Measurements from ENCODE around the gene MOB3A. TPM values are rescaled to one million over a fixed set of nuclear protein-coding genes. Genes with fewer than 3 reads are reported as not detected.

The MOB3A gene
- total RNA-seq, 1 donor, result 34.0 TPM

DNA sequence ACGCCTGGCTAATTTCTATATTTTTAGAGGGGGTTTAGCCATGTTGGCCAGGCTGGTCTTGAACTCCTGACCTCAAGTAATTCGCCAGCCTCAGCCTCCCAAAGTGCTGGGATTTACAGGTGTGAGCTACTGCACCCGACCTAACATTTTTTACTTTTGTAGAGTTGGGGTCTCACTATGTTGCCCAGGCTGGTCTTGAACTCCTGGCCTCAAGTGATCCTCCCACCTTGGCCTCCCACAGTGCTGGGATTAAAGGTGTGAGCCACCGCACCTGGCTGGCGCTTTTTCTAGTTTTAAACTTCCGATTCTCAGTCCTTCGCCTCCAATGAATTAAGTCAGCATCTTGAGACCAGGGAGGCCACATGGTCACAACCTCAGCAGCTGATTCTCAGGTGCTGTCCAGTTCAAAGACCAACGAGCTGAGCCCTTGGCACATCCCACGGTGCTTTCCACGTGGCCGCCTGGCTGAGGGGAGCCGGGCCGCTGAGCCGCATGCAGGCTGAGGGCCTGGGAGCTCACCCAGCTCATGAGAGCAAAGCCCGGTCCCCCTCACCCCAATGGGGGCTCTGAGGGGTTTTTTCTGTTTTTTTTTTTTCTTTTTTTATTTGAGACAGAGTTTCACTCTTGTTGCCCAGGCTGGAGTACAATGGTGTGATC, 46.2 kb upstream of the MOB3A start:
- no peak for DNase-seq (ENCODE audit: insufficient read length, low spot score, missing footprints)
- Histone ChIP-seq H3K4me3 (ENCODE audit: insufficient read depth, low read length) (no peak overlapping the region), H2AFZ (ENCODE audit: low read length) (no peak overlapping the region), H3K9me3 (ENCODE audit: low read depth, low read length) (no peaks in the 10 kb centered on the region), H3K36me3 (ENCODE audit: insufficient read depth, low read length) (peaks cover 40% of the 10 kb centered on the region), H4K20me1 (ENCODE audit: insufficient read depth, low read length) (peaks cover 79% of the 10 kb centered on the region), H3K4me1 (ENCODE audit: insufficient read depth, low read length) (no peaks in the 10 kb centered on the region), H3K27ac (ENCODE audit: low read depth, low read length) (no peak overlapping the region), H3K27me3 (ENCODE audit: insufficient read depth, low read length) (no peaks in the 10 kb centered on the region), H3K4me2 (ENCODE audit: insufficient read depth, low read length) (no peak overlapping the region), H3K79me2 (ENCODE audit: insufficient read depth, low read length) (peaks cover 97% of the 10 kb centered on the region)
- TF ChIP-seq, protein P1, sequence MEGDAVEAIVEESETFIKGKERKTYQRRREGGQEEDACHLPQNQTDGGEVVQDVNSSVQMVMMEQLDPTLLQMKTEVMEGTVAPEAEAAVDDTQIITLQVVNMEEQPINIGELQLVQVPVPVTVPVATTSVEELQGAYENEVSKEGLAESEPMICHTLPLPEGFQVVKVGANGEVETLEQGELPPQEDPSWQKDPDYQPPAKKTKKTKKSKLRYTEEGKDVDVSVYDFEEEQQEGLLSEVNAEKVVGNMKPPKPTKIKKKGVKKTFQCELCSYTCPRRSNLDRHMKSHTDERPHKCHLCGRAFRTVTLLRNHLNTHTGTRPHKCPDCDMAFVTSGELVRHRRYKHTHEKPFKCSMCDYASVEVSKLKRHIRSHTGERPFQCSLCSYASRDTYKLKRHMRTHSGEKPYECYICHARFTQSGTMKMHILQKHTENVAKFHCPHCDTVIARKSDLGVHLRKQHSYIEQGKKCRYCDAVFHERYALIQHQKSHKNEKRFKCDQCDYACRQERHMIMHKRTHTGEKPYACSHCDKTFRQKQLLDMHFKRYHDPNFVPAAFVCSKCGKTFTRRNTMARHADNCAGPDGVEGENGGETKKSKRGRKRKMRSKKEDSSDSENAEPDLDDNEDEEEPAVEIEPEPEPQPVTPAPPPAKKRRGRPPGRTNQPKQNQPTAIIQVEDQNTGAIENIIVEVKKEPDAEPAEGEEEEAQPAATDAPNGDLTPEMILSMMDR (IDR thresholded peaks at IDR 0.05; ENCODE audit: extremely low read depth, low read depth, low read length), result no peak

DNA sequence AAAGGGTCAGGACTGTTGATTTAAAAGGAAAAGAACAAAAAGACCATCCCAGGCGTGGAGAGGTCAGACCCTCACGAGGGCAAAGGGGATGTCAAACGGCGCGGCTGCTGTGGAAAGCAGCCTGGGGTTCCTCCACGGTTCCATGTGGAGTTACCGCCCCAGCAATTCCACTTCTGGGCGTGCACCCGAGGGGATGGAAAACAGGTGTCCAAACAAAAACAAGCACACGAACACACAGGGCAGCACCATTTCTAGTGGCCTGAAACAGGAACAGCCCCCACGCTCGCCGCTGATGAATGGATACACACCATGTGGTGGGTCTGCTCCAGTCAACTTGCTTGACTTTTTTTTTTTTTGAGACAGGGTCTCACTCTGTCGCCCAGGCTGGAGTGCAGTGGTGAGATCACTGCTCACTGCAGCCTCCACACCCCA, 44.0 kb upstream of the MOB3A start:
- H2AFZ ChIP-seq (ENCODE audit: low read length), result no peak overlapping the region
- peaks cover 33% of the 10 kb centered on the region for H3K36me3 ChIP-seq (ENCODE audit: insufficient read depth, low read length)
- no peak overlapping the region for H3K4me3 ChIP-seq (ENCODE audit: insufficient read depth, low read length)
- peaks cover 62% of the 10 kb centered on the region for H4K20me1 ChIP-seq (ENCODE audit: insufficient read depth, low read length)
- H3K4me1 ChIP-seq (ENCODE audit: insufficient read depth, low read length), result no peaks in the 10 kb centered on the region
- H3K9me3 ChIP-seq (ENCODE audit: low read depth, low read length), result no peaks in the 10 kb centered on the region
- H3K27me3 ChIP-seq (ENCODE audit: insufficient read depth, low read length), result no peaks in the 10 kb centered on the region
- DNase-seq (ENCODE audit: insufficient read length, low spot score, missing footprints), result no peak
- TF ChIP-seq, protein P1 (IDR thresholded peaks at IDR 0.05; ENCODE audit: extremely low read depth, low read depth, low read length), result no peak
- H3K4me2 ChIP-seq (ENCODE audit: insufficient read depth, low read length), result no peak overlapping the region
- H3K79me2 ChIP-seq (ENCODE audit: insufficient read depth, low read length), result peaks cover 96% of the 10 kb centered on the region
- H3K27ac ChIP-seq (ENCODE audit: low read depth, low read length), result no peak overlapping the region

DNA sequence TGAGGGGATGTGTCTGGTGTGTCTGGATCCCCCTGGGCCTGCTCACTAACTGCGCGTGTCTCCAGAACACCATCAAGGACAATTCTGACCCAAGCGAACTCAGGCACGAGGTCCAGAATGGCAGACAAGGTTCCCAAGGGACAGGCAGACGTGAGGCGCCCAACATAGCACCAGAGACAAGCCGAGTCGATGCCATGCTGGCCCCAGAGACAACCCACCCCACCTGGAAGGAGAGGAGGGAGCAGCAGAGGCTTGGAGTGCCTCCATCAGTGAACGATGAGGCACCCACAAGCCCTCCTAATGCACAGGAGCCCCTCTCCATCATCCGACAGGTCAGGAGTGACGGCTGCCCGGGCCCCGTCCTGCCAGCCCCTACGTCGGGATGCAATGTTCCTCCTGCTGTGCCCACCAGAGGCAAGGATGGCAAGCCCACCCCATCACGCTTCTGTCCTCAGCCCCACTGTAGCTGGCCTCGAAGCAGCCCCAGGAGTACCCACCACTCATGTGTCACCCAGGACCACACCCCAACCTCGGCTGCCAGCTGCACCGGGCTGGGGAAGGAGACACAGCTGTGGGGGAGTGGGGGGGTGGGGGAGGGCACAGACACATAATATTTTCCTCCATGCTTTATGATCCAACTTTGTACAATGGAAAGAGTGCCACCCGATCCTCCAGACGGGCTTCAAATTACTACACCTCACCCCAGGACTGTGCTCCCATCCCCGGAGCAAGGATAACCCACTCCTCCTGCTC, 43.4 kb upstream of the MOB3A start:
- no peaks in the 10 kb centered on the region for H3K27me3 ChIP-seq (ENCODE audit: insufficient read depth, low read length)
- peaks cover 90% of the 10 kb centered on the region for H3K79me2 ChIP-seq (ENCODE audit: insufficient read depth, low read length)
- peaks cover 30% of the 10 kb centered on the region for H3K36me3 ChIP-seq (ENCODE audit: insufficient read depth, low read length)
- peak; percentile 58 for DNase-seq (ENCODE audit: insufficient read length, low spot score, missing footprints)
- H4K20me1 ChIP-seq (ENCODE audit: insufficient read depth, low read length), result peaks cover 58% of the 10 kb centered on the region
- no peak overlapping the region for H2AFZ ChIP-seq (ENCODE audit: low read length)
- H3K4me1 ChIP-seq (ENCODE audit: insufficient read depth, low read length), result no peaks in the 10 kb centered on the region
- no peak overlapping the region for H3K27ac ChIP-seq (ENCODE audit: low read depth, low read length)
- H3K9me3 ChIP-seq (ENCODE audit: low read depth, low read length), result no peaks in the 10 kb centered on the region
- H3K4me2 ChIP-seq (ENCODE audit: insufficient read depth, low read length), result no peak overlapping the region
- no peak overlapping the region for H3K4me3 ChIP-seq (ENCODE audit: insufficient read depth, low read length)
- TF ChIP-seq, protein P1 (IDR thresholded peaks at IDR 0.05; ENCODE audit: extremely low read depth, low read depth, low read length), result no peak

DNA sequence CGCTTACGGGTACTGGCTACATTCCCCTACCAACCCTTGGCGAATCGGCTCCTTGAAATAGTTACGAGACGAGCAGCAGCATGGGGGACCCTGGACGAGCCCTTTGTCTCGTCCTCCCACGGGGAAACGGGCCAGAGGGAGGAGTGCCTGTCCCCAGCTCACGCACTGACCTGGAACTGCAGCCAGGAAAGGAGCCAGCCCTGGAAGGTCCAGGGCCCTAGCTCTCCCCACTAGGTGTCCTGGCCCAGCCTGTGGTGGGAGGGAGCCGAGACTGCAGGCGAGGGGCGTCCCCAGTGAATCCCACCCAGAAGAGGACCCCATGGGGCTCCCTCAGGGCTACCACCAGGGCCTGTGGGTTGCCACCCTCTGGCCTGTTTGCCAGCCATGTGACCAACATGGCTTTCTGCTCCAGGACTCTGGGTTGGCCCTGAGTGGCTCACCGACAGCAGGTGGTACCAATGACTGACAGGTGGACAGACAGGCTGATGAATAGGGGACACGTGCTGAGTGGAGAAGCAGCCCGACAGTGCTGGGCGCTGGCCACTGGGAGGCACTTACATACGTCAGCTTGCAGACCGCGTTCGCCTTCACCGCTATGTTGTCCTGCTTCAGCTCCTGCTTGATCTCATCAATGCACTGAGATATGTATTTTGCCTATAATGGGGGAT, 42.1 kb upstream of the MOB3A start:
- Histone ChIP-seq H3K79me2 (ENCODE audit: insufficient read depth, low read length) (peaks cover 81% of the 10 kb centered on the region), H3K9me3 (ENCODE audit: low read depth, low read length) (no peaks in the 10 kb centered on the region), H2AFZ (ENCODE audit: low read length) (no peak overlapping the region), H3K4me3 (ENCODE audit: insufficient read depth, low read length) (no peak overlapping the region), H3K4me1 (ENCODE audit: insufficient read depth, low read length) (no peaks in the 10 kb centered on the region), H3K27me3 (ENCODE audit: insufficient read depth, low read length) (no peaks in the 10 kb centered on the region), H3K4me2 (ENCODE audit: insufficient read depth, low read length) (no peak overlapping the region), H4K20me1 (ENCODE audit: insufficient read depth, low read length) (peaks cover 48% of the 10 kb centered on the region), H3K36me3 (ENCODE audit: insufficient read depth, low read length) (peaks cover 28% of the 10 kb centered on the region), H3K27ac (ENCODE audit: low read depth, low read length) (no peak overlapping the region)
- TF ChIP-seq, protein P1 (IDR thresholded peaks at IDR 0.05; ENCODE audit: extremely low read depth, low read depth, low read length), result no peak
- peak; percentile 49 for DNase-seq (ENCODE audit: insufficient read length, low spot score, missing footprints)
